ENCODE measurements around the gene BCL7A. TPM values are rescaled to one million over a fixed set of nuclear protein-coding genes. Genes with fewer than 3 reads are reported as not detected.

Gene BCL7A
- total and polyA plus RNA-seq, 2 experiments from 2014 or later, result 9.6 to 14.9 TPM

GRCh38 chr12:122111089-122111641 lies 89.5 kb downstream of the BCL7A start:
- Histone ChIP-seq H3K9me2 (replicated peaks; ENCODE audit: insufficient read depth) (no peaks in the 10 kb centered on the region), H3K27ac (peak overlapping the region; percentile 87), H3K4me1 (ENCODE audit: insufficient read depth) (peaks cover 10% of the 10 kb centered on the region), H3K9me3 (ENCODE audit: low read depth) (no peaks in the 10 kb centered on the region), H3K4me2 (peak overlapping the region; percentile 28), H3K36me3 (replicated peaks; ENCODE audit: insufficient read depth, low read depth) (no peaks in the 10 kb centered on the region), H3K79me2 (peaks cover 73% of the 10 kb centered on the region), H2AFZ (no peak overlapping the region), H4K20me1 (ENCODE audit: insufficient read depth, poor library complexity, severe bottlenecking) (peaks cover 2% of the 10 kb centered on the region), H3K4me3 (no peak overlapping the region), H3K27me3 (no peaks in the 10 kb centered on the region)
- TF ChIP-seq EZH2phosphoT487 (IDR thresholded peaks at IDR 0.05; ENCODE audit: low read depth, severe bottlenecking, unreplicated experiment) (no peak), EZH2 (IDR thresholded peaks at IDR 0.05; ENCODE audit: borderline replicate concordance) (no peak)
- TF ChIP-seq, protein P1, sequence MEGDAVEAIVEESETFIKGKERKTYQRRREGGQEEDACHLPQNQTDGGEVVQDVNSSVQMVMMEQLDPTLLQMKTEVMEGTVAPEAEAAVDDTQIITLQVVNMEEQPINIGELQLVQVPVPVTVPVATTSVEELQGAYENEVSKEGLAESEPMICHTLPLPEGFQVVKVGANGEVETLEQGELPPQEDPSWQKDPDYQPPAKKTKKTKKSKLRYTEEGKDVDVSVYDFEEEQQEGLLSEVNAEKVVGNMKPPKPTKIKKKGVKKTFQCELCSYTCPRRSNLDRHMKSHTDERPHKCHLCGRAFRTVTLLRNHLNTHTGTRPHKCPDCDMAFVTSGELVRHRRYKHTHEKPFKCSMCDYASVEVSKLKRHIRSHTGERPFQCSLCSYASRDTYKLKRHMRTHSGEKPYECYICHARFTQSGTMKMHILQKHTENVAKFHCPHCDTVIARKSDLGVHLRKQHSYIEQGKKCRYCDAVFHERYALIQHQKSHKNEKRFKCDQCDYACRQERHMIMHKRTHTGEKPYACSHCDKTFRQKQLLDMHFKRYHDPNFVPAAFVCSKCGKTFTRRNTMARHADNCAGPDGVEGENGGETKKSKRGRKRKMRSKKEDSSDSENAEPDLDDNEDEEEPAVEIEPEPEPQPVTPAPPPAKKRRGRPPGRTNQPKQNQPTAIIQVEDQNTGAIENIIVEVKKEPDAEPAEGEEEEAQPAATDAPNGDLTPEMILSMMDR (IDR thresholded peaks at IDR 0.05; ENCODE audit: poor library complexity), result no peak
- 44% methylated on average over 2 of the region's 2 CpGs for WGBS (ENCODE audit: low lambda C conversion rate, missing lambda C conversion rate)
- DNase-seq (ENCODE audit: low spot score), result no peak

Other genes starting within 250 kb of the BCL7A start
- 38.7 and 45.3 TPM in 2 replicates for gene RHOF, start 228.2 kb upstream of the BCL7A start, total RNA-seq
- gene RHOF, start 228.2 kb upstream of the BCL7A start, polyA plus RNA-seq, result 40.4 and 43.6 TPM in 2 replicates
- gene SETD1B, start 217.9 kb upstream of the BCL7A start, total RNA-seq, result 2.7 and 3.8 TPM in 2 replicates
- gene SETD1B, start 217.9 kb upstream of the BCL7A start, polyA plus RNA-seq, result 2.5 and 2.7 TPM in 2 replicates
- 35.8 and 39.2 TPM in 2 replicates for gene HPD, start 163.0 kb upstream of the BCL7A start, total RNA-seq
- gene HPD, start 163.0 kb upstream of the BCL7A start, polyA plus RNA-seq, result 9.2 and 20.9 TPM in 2 replicates
- 61.4 and 106 TPM in 2 replicates for gene PSMD9, start 133.1 kb upstream of the BCL7A start, total RNA-seq
- 105 and 114 TPM in 2 replicates for gene PSMD9, start 133.1 kb upstream of the BCL7A start, polyA plus RNA-seq
- gene CFAP251, start 103.3 kb upstream of the BCL7A start, total RNA-seq, result 1.6 and 3.7 TPM in 2 replicates
- 3.0 and 8.5 TPM in 2 replicates for gene CFAP251, start 103.3 kb upstream of the BCL7A start, polyA plus RNA-seq
- gene MLXIP, start 56.9 kb downstream of the BCL7A start, total RNA-seq, result 5.6 and 11.5 TPM in 2 replicates
- gene MLXIP, start 56.9 kb downstream of the BCL7A start, polyA plus RNA-seq, result 33.1 and 39.4 TPM in 2 replicates
- gene IL31, start 152.3 kb downstream of the BCL7A start, total RNA-seq, result not detected in 2 replicates
- not detected in 2 replicates for gene IL31, start 152.3 kb downstream of the BCL7A start, polyA plus RNA-seq
- gene LRRC43, start 161.2 kb downstream of the BCL7A start, total RNA-seq, result 0.24 and 1.7 TPM in 2 replicates
- 0.90 and 1.7 TPM in 2 replicates for gene LRRC43, start 161.2 kb downstream of the BCL7A start, polyA plus RNA-seq
- 0.13 TPM in 1 of 2 replicates, not detected in the other for gene B3GNT4, start 181.8 kb downstream of the BCL7A start, total RNA-seq
- gene B3GNT4, start 181.8 kb downstream of the BCL7A start, polyA plus RNA-seq, result 1.0 and 2.2 TPM in 2 replicates
- gene DIABLO, start 204.2 kb downstream of the BCL7A start, total RNA-seq, result 63.8 and 77.4 TPM in 2 replicates
- 71.8 and 96.5 TPM in 2 replicates for gene DIABLO, start 204.2 kb downstream of the BCL7A start, polyA plus RNA-seq
- 35.2 and 40.5 TPM in 2 replicates for gene VPS33A, start 244.6 kb downstream of the BCL7A start, total RNA-seq
- gene VPS33A, start 244.6 kb downstream of the BCL7A start, polyA plus RNA-seq, result 23.1 and 26.5 TPM in 2 replicates

Data from hepatocyte (in vitro differentiated cells).